A673 (cell line): ENCODE data around the gene OLFM3. TPM values are rescaled to one million over a fixed set of nuclear protein-coding genes. Genes with fewer than 3 reads are reported as not detected.

Experiments used
- BruUV-seq: library from RNA; stranded (reverse); fragments of 400-500 nt; replicated peaks from 2 replicates; lab custom pipeline; 2021; lab: Mats Ljungman, UMichigan
- CTCF ChIA-PET: fragments of 300-600 bp; sonication (Branson Sonifier 250); formaldehyde crosslinking; loops from one replicate; lab custom pipeline; 2022; ENCODE audit warnings: antibody characterized with exemption; lab: Charles Lee
- POLR2A ChIA-PET: fragments of 300-600 bp; sonication (Branson Sonifier 250); formaldehyde crosslinking; loops from one replicate; lab custom pipeline; 2022; ENCODE audit warnings: antibody characterized with exemption; ENCODE audit not compliant: low non-redundant PET; lab: Charles Lee
- DNase-seq: peaks from one replicate; pipeline ENCODE4 v3.0.0-alpha.2; 2015; ENCODE audit warnings: low spot score
- H3K27ac ChIP-seq: fragments of 200-600 bp; sonication (generic); 2 replicates; pipeline ENCODE4 v1.5.1; 2016; ENCODE audit warnings: mixed run types, low read depth, mild to moderate bottlenecking, mixed read lengths, antibody characterized with exemption, low read length; ENCODE audit not compliant: poor library complexity, severe bottlenecking
- H3K27me3 ChIP-seq: fragments of 200-600 bp; sonication (generic); replicated peaks from 2 replicates; pipeline ENCODE4 v1.6.1; 2017; ENCODE audit warnings: mixed run types, low read depth, mild to moderate bottlenecking, mixed read lengths, antibody characterized with exemption, low read length; ENCODE audit not compliant: insufficient read depth, poor library complexity
- H3K36me3 ChIP-seq: fragments of 200-600 bp; sonication (generic); 2 replicates; pipeline ENCODE4 v1.6.1; 2016; ENCODE audit warnings: mixed run types, mild to moderate bottlenecking, mixed read lengths, antibody characterized with exemption, low read length; ENCODE audit not compliant: insufficient read depth, poor library complexity, severe bottlenecking
- H3K4me1 ChIP-seq: fragments of 200-600 bp; sonication (generic); 2 replicates; pipeline ENCODE4 v1.6.1; 2017; ENCODE audit warnings: mixed run types, mild to moderate bottlenecking, mixed read lengths, antibody characterized with exemption, low read length; ENCODE audit not compliant: insufficient read depth, poor library complexity, severe bottlenecking
- H3K4me3 ChIP-seq: fragments of 200-600 bp; sonication (generic); 2 replicates; pipeline ENCODE4 v1.5.1; 2016; ENCODE audit warnings: low read depth, mixed run types, mild to moderate bottlenecking, mixed read lengths, low read length; ENCODE audit not compliant: poor library complexity, severe bottlenecking
- H3K9me3 ChIP-seq: fragments of 200-600 bp; sonication (generic); 2 replicates; pipeline ENCODE4 v1.6.1; 2016; ENCODE audit warnings: mixed run types, low read depth, mild to moderate bottlenecking, mixed read lengths, antibody characterized with exemption, low read length; ENCODE audit not compliant: poor library complexity, severe bottlenecking
- EZH2 ChIP-seq: fragments of 200-600 bp; sonication (generic); IDR thresholded peaks from 2 replicates; pipeline ENCODE4 v1.6.1; 2017; ENCODE audit warnings: borderline replicate concordance, low read depth, mild to moderate bottlenecking, mixed read lengths, antibody characterized with exemption, low read length; ENCODE audit not compliant: poor library complexity, severe bottlenecking
- intact Hi-C: fragments of 100-400 bp; cut with micrococcal nuclease; formaldehyde crosslinking; loops from one replicate; pipeline ENCODE4 v1.10.0; 2022; ENCODE audit not compliant: unreplicated experiment
- total RNA-seq: library from RNA; stranded (reverse); gene quantifications from 2 replicates; pipeline ENCODE4 v1.2.3, GENCODE V29; 2021
- TF ChIP-seq, protein P1 (sequence below): fragments of 300-800, 200-600 bp; sonication (generic); conservative IDR thresholded peaks from 2 replicates; pipeline ENCODE4 v1.5.1; 2017; ENCODE audit warnings: low read depth, mild to moderate bottlenecking, antibody characterized with exemption, low read length, moderate library complexity, mixed read lengths

The OLFM3 gene
- total RNA-seq, 1 experiment from 2014 or later: 85.0 TPM

DNA sequence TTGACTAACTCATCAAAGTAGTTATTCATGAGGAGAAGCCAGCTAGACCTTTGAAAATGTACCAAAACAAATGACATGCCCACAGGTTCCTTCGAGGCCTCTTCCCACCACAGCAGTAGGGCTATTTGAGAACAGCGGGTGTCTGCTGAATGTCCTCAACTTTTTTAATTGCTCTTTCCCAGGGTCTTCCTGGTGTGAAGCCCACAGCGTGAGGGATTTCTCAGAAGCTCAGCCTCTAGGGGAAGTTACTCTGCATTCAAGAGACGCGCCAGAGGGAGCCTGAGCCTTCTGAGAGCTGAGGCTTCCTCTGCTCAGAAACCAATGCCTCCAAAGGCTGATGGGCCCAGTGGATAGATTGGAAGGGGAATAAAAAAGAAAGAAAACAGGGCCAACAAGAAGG, 153.6 kb downstream of the OLFM3 start:
- ChIA-PET CTCF (interaction anchor here (0.7 kb wide), 1 partner anchor 34 kb away, joined by 3 read pairs; no protein-coding TSS in a partner anchor), POLR2A (no interaction called here)
- no peaks in the 10 kb centered on the region for H3K27me3 ChIP-seq
- H3K27ac ChIP-seq: no peak overlapping the region
- intact Hi-C loops: no loop called here
- no peaks in the 10 kb centered on the region for H3K36me3 ChIP-seq
- TF ChIP-seq, protein P1, sequence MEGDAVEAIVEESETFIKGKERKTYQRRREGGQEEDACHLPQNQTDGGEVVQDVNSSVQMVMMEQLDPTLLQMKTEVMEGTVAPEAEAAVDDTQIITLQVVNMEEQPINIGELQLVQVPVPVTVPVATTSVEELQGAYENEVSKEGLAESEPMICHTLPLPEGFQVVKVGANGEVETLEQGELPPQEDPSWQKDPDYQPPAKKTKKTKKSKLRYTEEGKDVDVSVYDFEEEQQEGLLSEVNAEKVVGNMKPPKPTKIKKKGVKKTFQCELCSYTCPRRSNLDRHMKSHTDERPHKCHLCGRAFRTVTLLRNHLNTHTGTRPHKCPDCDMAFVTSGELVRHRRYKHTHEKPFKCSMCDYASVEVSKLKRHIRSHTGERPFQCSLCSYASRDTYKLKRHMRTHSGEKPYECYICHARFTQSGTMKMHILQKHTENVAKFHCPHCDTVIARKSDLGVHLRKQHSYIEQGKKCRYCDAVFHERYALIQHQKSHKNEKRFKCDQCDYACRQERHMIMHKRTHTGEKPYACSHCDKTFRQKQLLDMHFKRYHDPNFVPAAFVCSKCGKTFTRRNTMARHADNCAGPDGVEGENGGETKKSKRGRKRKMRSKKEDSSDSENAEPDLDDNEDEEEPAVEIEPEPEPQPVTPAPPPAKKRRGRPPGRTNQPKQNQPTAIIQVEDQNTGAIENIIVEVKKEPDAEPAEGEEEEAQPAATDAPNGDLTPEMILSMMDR: peak; percentile 30; the same call in 1 of the 2 replicates
- TF ChIP-seq EZH2: no peak
- H3K9me3 ChIP-seq: no peaks in the 10 kb centered on the region
- BruUV-seq: no TSS peak
- peaks cover 47% of the 10 kb centered on the region for H3K4me1 ChIP-seq
- peak; percentile 87 for DNase-seq
- no peak overlapping the region for H3K4me3 ChIP-seq

DNA sequence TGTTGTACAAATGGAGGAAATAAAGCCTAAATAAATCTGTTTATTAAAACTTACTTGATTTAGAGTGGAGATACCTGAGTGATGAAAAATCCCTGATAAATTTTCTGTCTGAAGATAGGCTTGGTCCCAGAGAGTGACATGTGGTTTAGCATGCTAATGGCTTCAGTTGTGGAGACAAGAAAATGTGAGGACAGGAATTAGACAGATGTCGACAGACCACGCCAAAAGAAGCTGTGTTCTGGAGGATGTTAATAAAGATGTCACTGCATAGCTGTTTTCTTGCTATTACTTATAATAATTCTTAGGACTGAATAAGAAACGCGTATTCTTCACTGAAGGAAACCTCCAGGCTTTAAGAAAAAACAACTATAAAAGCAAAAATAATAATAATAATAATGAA, 154.9 kb downstream of the OLFM3 start:
- H3K4me3 ChIP-seq: no peak overlapping the region

DNA sequence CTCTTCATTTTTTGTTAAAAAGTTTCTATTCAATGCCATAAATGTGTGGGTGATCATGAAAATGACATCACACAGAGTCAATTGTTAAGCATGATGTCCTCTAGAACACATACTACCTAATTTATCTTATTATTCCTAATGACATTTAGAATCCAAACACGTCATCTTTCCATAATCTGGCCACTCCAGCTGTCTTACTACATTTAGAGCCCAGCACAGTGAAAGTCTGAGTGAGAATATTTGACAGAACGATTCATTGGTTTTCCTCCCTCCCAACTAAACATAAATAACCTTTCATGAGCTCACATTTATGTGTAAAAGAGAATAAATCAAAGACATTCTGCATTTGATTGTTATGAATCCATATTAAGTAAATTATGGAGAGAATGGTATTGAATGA, 160.7 kb downstream of the OLFM3 start:
- ChIA-PET POLR2A (interaction anchor here (0.6 kb wide), 1 partner anchor 831 kb away, joined by 4 read pairs; no protein-coding TSS in a partner anchor), CTCF (no interaction called here)
- Histone ChIP-seq H3K27ac (no peak overlapping the region), H3K27me3 (no peaks in the 10 kb centered on the region), H3K36me3 (peaks cover 5% of the 10 kb centered on the region), H3K4me1 (no peaks in the 10 kb centered on the region), H3K4me3 (no peak overlapping the region), H3K9me3 (no peaks in the 10 kb centered on the region)
- intact Hi-C loops: no loop called here
- BruUV-seq: no TSS peak
- no peak for DNase-seq
- no peak for TF ChIP-seq EZH2
- TF ChIP-seq, protein P1: no peak

More for the DNA sequence above, 154.9 kb downstream of the OLFM3 start:
- Histone ChIP-seq H3K36me3 (no peaks in the 10 kb centered on the region), H3K4me1 (peaks cover 35% of the 10 kb centered on the region), H3K27me3 (no peaks in the 10 kb centered on the region), H3K27ac (no peak overlapping the region), H3K9me3 (no peaks in the 10 kb centered on the region)
- ChIA-PET POLR2A (no interaction called here), CTCF (no interaction called here)
- TF ChIP-seq, protein P1: no peak
- TF ChIP-seq EZH2: no peak
- no peak for DNase-seq
- intact Hi-C loops: no loop called here
- no TSS peak for BruUV-seq
